ENCODE data around the gene RHBDF1.

RHBDF1 gene

GRCh38 chr16:62283-62967, 10.0 kb downstream of the RHBDF1 start:
- no peak for ATAC-seq
- no peak for TF ChIP-seq BACH2 (CRISPR knock-in tag; IDR thresholded peaks at IDR 0.05; ENCODE audit: borderline replicate concordance)
- TF ChIP-seq ZNF565 (CRISPR knock-in tag; conservative IDR thresholded peaks at IDR 0.05; ENCODE audit: low read depth): no peak
- no peak for TF ChIP-seq ISL1 (CRISPR knock-in tag; IDR thresholded peaks at IDR 0.05)
- TF ChIP-seq SNAI2 (CRISPR knock-in tag; IDR thresholded peaks at IDR 0.05): no peak
- TF ChIP-seq GLIS3 (CRISPR knock-in tag; IDR thresholded peaks at IDR 0.05): no peak
- TF ChIP-seq CSRNP3 (CRISPR knock-in tag; IDR thresholded peaks at IDR 0.05): no peak
- no peak for TF ChIP-seq RARB (CRISPR knock-in tag; IDR thresholded peaks at IDR 0.05)

GRCh38 chr16:61879-62281, 10.6 kb downstream of the RHBDF1 start:
- ATAC-seq: no peak
- no peak for TF ChIP-seq CSRNP3 (CRISPR knock-in tag; IDR thresholded peaks at IDR 0.05)
- TF ChIP-seq ISL1 (CRISPR knock-in tag; IDR thresholded peaks at IDR 0.05): no peak
- TF ChIP-seq ZNF8 (CRISPR knock-in tag; IDR thresholded peaks at IDR 0.05): no peak
- TF ChIP-seq PATZ1 (CRISPR knock-in tag; IDR thresholded peaks at IDR 0.05; ENCODE audit: borderline replicate concordance): no peak
- no peak for TF ChIP-seq TOX (CRISPR knock-in tag; IDR thresholded peaks at IDR 0.05; ENCODE audit: borderline replicate concordance)
- no peak for TF ChIP-seq RARB (CRISPR knock-in tag; IDR thresholded peaks at IDR 0.05)
- TF ChIP-seq CREB5 (CRISPR knock-in tag; IDR thresholded peaks at IDR 0.05; ENCODE audit: low read depth): no peak
- no peak for TF ChIP-seq POU6F1 (CRISPR knock-in tag; IDR thresholded peaks at IDR 0.05; ENCODE audit: borderline replicate concordance, low read depth)
- no peak for TF ChIP-seq ZC3H10 (CRISPR knock-in tag; IDR thresholded peaks at IDR 0.05)
- TF ChIP-seq ZNF70 (CRISPR knock-in tag; IDR thresholded peaks at IDR 0.05): no peak
- TF ChIP-seq TSHZ2 (CRISPR knock-in tag; IDR thresholded peaks at IDR 0.05): no peak
- TF ChIP-seq CSDC2 (CRISPR knock-in tag; IDR thresholded peaks at IDR 0.05): no peak
- no peak for TF ChIP-seq BACH2 (CRISPR knock-in tag; IDR thresholded peaks at IDR 0.05; ENCODE audit: borderline replicate concordance)
- no peak for TF ChIP-seq SNAI2 (CRISPR knock-in tag; IDR thresholded peaks at IDR 0.05)
- TF ChIP-seq GLIS3 (CRISPR knock-in tag; IDR thresholded peaks at IDR 0.05): no peak
- no peak for TF ChIP-seq PPARA (CRISPR knock-in tag; IDR thresholded peaks at IDR 0.05; ENCODE audit: borderline replicate concordance)
- no peak for TF ChIP-seq ESRRG (CRISPR knock-in tag; IDR thresholded peaks at IDR 0.05)
- no peak for TF ChIP-seq TCF4 (CRISPR knock-in tag; IDR thresholded peaks at IDR 0.05; ENCODE audit: borderline replicate concordance)
- no peak for TF ChIP-seq ZFP3 (CRISPR knock-in tag; IDR thresholded peaks at IDR 0.05)
- TF ChIP-seq ZNF565 (CRISPR knock-in tag; conservative IDR thresholded peaks at IDR 0.05; ENCODE audit: low read depth): no peak
